Measurements from ENCODE around the gene ZCWPW2.
A peak's percentile ranks its signal among the peaks of the same experiment; 100 is the strongest.

The ZCWPW2 gene

DNA sequence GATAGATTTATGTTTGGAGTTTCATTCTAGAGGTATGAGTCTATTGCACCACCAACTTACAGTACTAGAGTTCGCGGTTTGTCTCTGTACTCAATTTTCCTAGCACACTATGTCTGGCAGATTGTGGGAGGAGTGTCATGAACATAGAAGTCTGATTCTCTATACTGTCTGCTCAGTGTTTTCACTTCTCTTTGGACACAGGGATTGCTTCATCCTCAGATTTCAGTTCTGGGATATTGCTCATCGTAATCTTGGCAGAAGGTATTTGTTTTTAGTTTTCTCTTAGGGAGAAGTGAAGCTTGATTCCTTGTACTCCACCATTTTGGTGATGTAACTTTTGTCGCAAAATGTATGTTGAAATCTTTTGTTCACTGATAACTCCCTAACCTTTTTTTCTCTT is 27.9 kb downstream of the ZCWPW2 start:
- DNase-seq (ENCODE audit: low read depth) = peak; percentile 1

DNA sequence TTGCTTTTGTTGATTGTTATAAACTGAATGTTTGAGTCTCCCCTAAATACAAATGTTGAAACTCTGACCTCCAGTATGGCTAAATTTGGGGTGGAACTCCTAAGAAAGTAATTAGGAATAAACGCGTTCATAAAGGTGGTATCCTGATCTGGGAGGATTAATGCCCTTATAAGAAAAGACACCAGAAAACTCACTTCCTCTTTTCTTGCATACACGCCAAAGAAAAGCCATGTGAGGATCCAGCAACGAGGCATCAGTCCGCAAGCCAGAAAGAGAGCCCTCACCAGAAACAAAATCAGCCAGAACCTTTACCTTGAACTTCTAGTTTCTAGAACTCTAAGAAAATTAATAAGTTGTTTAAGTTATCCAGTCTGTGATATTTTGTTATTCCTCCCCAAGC is 37.5 kb downstream of the ZCWPW2 start:
- DNase-seq (ENCODE audit: low read depth) = no peak

DNA sequence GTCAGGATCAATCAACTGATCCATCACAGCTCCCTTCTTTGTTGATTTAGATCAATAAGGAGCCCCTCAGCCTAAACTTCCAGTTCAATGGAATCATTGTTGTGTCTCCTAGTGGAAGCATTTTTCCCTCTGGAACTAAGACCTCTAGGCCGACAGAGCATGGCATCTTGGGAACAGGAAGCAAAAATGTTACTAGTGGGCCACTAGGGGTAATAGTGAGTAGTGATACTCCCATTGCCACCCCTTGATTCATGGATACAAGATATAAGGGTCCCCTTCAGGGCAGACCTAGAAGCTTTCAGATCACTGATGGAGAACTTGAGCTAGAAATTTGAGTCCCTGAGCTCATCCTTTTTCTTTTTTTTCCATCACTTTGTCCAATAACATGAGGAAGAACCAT is 40.5 kb downstream of the ZCWPW2 start:
- DNase-seq (ENCODE audit: low read depth) = no peak

DNA sequence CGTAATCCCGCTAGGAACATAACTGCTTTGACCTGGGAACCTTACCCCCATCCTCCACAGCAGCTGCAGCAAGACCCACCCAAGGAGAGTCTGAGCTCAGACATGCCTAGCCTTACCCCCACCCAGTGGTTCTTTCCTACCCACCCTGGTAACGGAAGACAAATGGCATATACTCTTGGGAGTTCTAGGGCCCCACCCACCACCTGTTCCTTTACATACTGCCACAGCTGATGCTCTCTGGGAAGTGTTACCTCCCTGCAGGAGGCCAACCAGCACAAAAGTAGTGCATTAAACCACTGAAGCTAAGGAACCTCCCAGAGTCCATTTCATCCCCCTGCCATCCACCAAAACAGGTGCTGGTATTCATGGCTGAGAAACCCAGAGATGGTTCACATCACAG is 50.7 kb downstream of the ZCWPW2 start:
- no peak for DNase-seq (ENCODE audit: low read depth)

DNA sequence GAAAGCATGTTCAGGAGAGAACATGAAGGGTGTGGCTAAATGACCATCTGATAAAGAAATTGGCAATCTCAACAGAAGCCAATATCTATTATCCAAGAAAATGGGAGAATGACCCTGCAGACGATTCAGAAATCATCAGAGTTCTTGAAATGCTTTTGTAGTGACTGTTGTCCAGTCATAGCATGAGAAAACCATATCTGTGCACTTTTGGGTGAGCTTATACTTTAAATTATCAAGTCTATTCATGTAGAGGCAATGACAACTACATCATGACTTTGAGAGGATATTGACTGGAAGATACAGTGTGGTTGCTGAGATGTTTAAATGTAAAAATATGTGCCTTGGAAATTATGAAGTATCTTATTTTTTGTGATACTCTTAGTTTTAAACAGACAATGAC is 57.7 kb downstream of the ZCWPW2 start:
- DNase-seq (ENCODE audit: low read depth) = no peak

DNA sequence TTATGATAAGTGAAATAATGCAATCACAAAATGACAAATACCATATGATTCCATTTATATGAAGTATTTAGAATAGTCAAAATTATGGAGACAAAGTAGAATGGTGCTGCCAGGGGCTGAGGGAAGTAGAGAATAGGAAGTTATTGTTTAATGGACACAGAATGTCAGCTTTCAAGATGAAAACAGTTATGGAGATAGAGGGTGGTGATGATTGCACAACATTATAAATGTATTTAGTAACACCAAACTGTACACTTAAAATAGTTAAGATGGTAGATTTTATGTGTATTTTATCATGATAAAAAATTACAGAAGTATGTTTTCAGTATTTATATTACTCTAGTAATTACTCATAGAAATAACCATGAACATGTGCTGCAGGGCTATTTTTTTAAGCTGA is 100.9 kb downstream of the ZCWPW2 start:
- no peak for DNase-seq (ENCODE audit: low read depth)

DNA sequence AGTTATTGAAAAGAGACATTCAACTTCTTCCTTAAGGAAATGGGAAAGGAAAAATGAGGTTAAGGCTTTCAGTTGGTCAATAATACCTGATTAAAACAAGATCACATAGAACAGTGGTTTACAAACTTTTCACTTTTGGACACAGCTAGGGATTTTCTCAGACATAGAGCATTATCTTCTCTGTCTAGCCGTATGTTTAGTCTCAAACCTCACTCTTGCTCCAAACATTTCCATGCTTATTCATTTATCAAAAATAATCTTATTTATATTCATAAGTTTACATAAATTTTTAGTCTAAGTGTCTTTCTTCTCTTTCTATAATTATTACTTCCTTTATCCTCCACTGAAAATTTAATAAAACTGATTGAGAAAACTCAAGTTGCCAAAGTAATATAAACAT is 114.3 kb downstream of the ZCWPW2 start:
- no peak for DNase-seq (ENCODE audit: low read depth)

DNA sequence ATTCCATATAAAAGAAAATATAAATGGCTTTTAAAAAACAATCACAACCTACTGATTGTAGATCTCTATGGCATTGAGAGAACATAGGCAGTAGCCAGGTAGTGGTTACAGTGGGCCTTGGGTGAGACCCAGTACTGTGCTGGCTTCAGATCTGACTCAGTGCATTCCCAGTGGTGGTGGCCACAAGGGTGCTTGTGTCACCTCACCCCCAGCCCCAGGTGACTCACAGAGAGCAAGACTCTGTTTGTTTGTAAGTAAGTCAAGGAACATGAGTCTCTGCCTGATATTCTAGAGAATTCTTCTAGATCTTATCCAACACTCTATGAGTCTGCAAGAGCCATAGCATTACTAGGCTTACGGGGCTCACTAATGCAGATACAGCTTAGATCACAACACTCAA is 118.9 kb downstream of the ZCWPW2 start:
- no peak for DNase-seq (ENCODE audit: low read depth)

DNA sequence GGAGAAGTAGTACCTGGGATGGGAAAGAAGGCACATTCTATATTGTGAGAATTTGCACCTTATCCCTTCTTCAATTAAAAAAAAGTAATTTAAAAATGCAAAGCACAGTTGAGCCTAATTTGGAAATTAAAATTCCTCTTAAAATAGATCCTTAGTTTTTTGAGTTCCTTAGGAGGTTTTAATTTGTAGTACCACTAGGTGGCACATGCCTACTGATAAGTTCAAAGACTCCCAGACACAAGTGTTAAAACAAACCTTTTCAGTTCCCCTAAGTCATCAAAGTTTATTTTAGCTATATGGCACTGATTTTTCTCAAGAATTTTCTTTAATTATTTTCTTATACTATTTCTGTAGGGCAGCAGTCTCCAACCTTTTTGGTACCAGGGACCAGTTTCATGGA is 127.7 kb downstream of the ZCWPW2 start:
- peak; percentile 3 for DNase-seq (ENCODE audit: low read depth)

DNA sequence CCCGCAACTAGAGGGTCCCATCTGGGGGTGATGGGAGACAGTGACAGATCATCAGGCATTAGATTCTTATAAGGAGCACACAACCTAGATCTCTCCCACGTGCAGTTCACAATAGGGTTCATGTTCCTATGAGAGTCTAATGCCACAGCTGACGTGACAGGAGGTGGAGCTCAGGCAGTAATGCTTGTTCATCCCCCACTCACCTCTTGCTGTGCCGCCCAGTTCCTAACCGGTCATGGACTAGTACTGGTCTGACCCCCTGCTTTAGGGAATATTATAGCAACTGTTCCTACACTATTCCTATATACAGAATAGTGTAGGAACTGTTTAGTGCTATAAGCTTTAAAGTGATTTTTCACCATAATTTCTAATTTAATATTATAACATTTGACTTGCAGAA is 128.2 kb downstream of the ZCWPW2 start:
- no peak for DNase-seq (ENCODE audit: low read depth)

DNA sequence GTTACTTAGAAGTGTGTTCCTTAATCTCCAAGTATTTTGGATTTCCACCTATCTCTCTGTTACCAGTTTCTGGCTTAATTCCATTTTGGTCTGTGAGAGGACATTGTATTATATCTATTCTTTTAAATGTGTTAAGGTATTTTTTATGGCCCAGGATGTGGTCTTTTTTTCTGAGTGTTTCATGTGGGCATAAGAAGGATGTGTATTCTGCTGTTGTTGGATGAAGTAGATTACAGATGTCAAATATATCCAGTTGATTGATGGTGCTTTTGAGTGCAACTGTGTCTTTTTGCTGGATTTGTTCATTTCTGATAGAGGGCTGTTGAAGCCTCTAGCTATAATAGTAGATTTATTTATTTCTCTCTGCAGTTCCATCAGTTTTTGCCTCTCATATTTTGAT is 136.6 kb downstream of the ZCWPW2 start:
- no peak for DNase-seq (ENCODE audit: low read depth)

DNA sequence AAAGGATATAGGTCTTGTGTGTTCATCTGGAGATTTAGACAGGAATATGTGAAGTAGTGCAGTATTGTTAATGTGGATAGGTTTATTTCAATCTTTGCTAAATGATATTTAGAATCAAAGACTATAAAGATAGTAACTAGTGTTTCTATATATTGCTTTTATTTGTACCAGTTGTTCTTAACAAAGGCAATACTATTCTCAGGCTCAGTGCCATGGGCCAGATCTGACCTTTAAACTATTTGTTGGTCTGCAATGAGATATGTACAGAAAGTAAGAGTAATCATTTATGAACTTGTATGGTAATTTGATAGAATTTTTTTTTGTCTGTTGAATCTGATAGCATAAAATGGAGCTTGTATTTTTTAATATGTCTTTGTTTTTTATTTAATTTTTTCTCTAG is 146.8 kb downstream of the ZCWPW2 start:
- no peak for DNase-seq (ENCODE audit: low read depth)

DNA sequence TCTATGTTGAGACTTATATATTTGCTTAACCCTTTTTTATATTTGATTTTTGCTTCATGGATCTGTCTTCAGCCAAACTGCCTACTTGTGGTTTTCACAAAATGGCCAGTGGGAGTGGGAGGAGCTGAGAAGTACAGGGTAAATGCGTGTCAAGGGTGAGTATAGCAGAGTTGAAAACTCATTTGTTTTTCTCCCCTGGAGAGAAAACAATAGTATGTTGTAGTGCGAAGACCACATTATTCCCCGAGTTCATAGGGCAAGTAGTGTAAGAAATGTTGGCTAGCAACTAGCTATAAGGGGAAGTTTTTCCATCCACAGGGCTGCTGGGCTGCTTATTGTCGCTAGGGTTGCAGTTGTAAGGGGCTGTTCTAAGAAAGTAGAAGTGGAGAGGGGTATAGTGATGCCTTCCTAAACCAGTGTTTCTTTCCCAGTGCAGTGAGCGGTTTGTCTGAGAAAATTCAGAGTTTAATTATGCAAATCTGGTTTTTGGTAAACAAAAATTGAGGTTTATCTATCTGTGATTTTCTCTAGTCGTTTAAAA is 153.9 kb downstream of the ZCWPW2 start:
- no peak for DNase-seq (ENCODE audit: low read depth)

DNA sequence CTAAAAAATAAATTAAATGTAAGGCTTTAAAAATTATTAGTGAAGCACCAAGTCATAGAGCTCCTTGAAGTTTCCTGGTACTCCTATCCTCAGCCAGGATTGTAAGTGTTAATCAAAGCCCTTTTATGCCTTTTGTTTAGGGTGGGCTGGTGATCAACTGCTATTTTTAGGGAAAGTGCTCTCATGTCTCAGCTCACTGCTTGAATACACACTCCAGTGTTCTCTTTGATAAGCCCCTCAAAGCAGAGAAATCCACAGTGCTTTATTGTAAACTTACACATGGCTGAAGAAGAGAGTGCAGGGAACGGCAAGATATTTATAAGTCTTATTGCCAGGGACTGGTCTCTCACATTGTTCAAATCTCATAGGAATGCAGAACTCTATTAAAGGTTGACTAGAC is 156.5 kb downstream of the ZCWPW2 start:
- no peak for DNase-seq (ENCODE audit: low read depth)

DNA sequence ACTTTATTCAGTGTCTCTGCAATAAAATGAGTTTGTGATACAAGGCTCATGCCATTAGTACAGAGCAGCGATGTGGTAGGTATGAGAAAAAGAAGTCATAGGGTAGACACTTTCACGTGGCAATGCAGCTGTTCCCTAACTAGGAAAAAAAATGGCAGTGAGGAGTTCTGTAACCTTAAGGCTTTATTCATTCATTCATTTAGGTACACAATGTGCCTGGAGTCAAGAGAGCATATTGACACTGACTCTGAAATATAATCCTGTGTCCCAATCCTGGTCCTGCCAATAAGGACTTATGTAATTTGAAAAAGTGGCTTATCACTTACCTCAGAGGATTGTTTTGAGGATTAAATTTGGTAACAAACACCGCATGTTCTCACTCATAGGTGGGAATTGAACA is 173.1 kb downstream of the ZCWPW2 start:
- no peak for DNase-seq (ENCODE audit: low read depth)

DNA sequence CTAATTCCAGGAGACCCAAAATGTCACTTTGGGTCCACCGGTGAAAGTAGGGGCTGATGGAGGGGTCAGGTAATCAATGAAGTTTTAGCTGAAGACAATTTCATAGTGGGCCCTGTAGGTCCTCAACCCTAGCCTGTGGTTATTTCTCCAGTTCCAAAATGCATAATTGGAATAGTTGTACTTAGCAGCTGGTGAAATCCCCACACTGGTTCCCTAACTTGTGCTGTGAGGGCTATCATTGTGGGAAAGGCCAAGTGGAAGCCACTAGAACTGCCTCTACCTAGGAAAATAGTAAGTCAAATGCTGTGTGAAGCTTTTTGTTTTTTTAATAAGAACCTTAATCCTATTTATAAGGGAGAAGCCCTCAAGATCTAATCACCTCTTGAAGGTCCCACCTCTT is 193.8 kb downstream of the ZCWPW2 start:
- DNase-seq (ENCODE audit: low read depth) = no peak

DNA sequence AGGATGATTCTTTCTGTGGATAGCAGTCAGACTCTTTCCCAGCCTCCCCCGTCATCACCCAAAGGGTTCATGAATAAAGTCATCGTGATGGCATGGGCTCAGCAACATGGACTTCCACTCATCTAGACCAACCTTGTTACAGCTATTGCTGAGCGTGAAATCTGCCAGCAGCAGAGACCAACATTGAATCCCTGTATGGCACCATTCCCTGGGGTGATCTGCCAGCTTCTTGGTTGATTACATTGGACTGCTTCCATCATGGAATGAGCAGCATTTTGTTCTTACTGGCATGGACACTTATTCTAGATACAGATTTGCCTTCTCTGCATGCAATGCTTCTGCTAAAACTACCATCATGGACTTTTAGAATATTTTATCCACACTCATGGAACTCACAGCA is 195.7 kb downstream of the ZCWPW2 start:
- DNase-seq (ENCODE audit: low read depth) = no peak

DNA sequence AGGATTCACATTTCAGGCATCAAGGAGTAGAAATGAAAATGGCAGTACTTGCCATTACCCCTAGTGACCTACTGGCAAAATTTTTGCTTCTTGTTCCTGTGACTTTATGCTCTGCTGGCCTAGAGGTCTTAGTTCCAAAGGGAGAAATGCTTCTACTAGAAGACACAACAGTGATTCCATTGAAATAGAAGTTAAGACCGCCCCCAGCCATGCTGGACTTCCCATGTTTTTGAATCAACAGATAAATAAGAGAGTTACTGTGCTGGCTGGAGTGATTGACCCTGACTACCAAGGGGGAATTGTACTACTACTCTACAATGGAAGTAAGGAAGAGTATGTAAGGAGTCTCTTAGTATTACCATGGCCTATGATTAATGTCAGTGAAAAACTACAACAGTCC is 196.3 kb downstream of the ZCWPW2 start:
- no peak for DNase-seq (ENCODE audit: low read depth)

DNA sequence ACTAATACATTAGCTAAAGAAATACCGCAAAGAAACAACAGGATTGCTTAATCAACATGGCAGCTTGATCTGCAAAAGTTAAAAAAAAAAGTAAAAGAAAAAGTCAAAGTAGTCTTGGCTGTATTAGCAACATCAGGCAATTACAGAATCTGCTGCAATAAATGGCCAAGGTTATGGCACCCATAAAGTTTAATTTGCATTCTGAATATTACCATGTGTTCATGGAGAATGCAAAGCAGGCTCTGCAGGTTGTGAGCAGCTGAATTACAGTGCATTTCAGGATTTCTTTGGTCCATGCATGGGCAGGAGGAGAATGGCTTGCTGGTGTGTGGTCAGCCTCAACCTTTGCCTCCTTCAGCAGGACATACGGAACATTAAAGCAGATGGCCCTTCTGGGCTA is 199.2 kb downstream of the ZCWPW2 start:
- no peak for DNase-seq (ENCODE audit: low read depth)

DNA sequence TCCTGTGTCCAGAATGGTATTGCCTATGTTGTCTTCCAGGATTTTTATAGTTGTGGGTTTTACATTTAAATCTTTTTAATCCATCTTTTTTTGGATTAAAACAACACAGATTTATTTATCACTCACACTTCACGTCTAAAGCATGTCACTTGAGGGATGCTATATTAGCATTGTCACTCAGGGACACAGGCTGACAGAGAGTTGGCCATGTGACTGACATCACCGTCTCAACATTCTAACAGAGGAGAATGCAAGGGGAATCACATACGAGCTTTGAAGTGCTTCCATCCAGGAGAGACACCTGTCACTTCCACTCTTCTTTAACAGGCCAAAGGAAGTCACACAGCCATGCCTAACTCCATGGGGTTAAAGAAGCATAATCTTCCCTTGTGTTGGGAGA is 204.7 kb downstream of the ZCWPW2 start:
- DNase-seq (ENCODE audit: low read depth) = no peak

DNA sequence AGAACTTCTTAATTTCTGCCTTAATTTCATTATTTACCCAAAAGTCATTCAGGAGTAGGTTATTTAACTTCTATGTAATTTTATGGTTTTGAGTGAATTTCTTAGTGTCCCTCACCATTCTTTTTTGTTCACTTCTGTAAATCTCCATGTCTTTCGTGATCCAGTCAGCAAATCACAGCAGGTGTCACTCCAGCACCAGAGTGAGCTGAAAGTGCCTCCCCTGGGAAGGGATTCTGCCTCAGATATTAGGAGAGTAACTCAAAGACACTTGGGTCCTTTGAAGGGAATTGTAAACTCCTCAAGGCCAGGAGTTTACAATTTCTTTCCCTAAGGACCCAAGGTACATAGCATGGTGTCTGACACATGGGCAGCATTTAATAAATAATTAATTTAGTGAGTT is 207.7 kb downstream of the ZCWPW2 start:
- no peak for DNase-seq (ENCODE audit: low read depth)

DNA sequence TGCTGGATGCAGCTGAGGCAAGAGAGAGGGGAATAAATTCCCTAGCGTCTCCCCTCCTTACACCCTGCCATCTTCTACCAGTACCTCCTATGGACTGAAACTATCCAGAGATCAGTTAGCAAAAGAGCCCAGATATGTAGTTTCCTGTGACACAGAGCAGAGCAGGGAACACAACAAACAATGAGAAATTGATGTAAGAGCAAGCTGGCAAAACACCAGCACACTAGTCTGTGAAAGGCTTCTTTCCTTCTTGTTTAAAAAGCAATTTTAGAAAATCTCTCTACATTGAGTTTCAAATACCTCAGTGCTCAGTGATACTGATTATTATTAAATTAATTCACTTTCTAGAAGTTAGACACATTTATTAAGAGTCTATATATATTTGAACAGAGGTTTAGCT is 215.7 kb downstream of the ZCWPW2 start:
- no peak for DNase-seq (ENCODE audit: low read depth)

DNA sequence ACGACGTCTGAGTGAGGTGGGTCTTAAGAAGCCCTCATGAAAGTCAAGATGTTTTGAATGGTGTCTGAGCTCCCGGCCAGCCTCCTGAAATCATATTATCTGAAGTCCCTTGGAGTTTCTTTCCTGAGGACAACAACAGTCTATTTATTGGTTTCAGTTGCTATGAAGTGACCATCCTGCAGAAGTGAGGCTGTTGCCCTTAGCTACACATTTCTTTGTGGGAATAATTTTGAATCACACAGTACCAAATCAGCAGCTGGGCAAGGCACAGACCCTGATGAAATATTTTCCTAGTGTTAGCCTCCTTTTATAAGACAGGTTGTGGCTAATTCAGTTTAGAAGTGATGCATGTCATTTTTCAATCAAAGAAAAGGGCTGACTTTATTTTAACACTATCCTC is 220.8 kb downstream of the ZCWPW2 start:
- DNase-seq (ENCODE audit: low read depth) = no peak

DNA sequence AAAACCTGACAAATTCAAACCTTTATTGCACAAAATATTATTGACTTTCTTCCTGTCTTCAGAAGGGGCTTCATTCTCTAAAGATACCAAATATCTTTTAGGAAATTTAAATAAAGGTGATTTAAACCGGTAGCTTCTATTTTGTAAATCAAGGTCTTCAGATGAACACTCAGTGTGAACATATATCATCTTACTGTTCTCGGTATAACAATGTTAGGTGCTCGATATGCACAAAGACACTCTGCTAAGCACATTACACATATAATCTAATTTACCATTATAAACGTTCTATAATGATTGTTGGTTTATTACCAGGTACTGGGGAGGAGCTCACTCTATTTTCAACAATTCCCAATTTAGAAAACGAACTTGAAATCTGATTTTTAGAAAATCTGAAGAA is 225.5 kb downstream of the ZCWPW2 start:
- no peak for DNase-seq (ENCODE audit: low read depth)

DNA sequence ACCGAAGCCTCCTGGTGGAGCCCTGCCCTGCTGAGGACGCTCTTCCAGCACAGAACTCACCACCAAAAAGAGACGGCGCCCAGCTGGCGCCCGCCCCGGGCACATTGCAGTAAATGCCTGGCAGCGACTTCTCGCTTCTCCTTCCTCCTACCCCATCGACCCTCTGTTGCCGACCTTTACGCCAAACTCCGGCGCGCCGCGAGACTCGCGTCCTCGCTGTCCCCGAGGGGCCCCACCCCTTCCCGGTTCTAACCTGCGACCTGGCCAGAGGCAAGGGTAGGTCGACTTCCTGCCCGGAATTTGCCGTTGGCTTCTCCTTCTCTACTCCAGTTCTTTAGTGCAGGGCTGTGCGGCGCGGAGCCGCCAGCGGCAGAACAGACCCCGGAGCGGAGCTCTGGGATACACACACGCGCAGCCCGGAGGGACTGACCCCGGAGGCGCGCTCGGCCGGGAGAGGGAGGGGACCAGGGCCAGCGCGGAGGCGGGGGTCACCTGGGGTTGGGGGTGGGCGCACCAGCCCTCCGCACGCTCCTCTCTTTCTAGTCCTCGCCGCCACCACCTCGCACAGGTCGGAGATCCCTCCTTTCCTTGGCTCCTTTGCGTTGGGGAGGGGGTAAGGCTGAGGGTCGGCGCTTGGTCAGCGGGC is 226.7 kb downstream of the ZCWPW2 start:
- no peak for DNase-seq (ENCODE audit: low read depth)

Data from GM04503 (cell line).